B cell (primary cell): ENCODE measurements around the gene NOS2. TPM values are rescaled to one million over a fixed set of nuclear protein-coding genes. Genes with fewer than 3 reads are reported as not detected.
"Not testable (repeated sequence)": the region's sequence is repeated elsewhere in the genome, so short reads cannot be mapped to it uniquely, and the experiment has no call there.

Experiments used
- ATAC-seq: fragments of 200-7000 bp; cut with Tn5 transposase; one replicate; pipeline ENCODE4 v1.10.0; 2021; ENCODE audit warnings: low read depth, mild to moderate bottlenecking, moderate number of reproducible peaks, moderate library complexity
- CTCF ChIA-PET: fragments of 350-600 bp; sonication (Branson Sonifier 250); formaldehyde crosslinking; loops from one replicate; lab custom pipeline; 2021; ENCODE audit warnings: antibody characterized with exemption, inconsistent platforms; lab: Charles Lee
- POLR2A ChIA-PET: fragments of 350-600 bp; sonication (Branson Sonifier 250); formaldehyde crosslinking; loops from one replicate; lab custom pipeline; 2021; ENCODE audit warnings: antibody characterized with exemption; lab: Charles Lee
- DNase-seq: peaks from one replicate; pipeline ENCODE4 v3.0.0; 2013
- H2AFZ ChIP-seq: 2 replicates; pipeline ENCODE4 v1.6.1; 2012; ENCODE audit warnings: mild to moderate bottlenecking, low read depth, low read length; ENCODE audit not compliant: insufficient read depth, poor library complexity, severe bottlenecking
- H3K27ac ChIP-seq, 2 donors: 1 replicate in 1 of 2; 2 replicates in 1 of 2; pipeline ENCODE4 v1.5.1; 2012 to 2013; ENCODE audit warnings: low read length in 2 of 2, mild to moderate bottlenecking in 2 of 2, moderate library complexity in 1 of 2
- H3K27me3 ChIP-seq, 4 experiments: fragments of 200-600 bp in 1 of 4; sonication (generic) in 1 of 4; replicated peaks in 1 of 4; 1 replicate in 2 of 4; 2 replicates in 2 of 4; pipeline versions ENCODE4 v1.6.1 to v1.7.0; 2013 to 2016; ENCODE audit warnings: low read length in 3 of 4, mild to moderate bottlenecking in 2 of 4, mixed read lengths in 1 of 4, moderate library complexity in 1 of 4; ENCODE audit not compliant: insufficient read depth in 4 of 4, control insufficient read depth in 3 of 4; ENCODE audit errors: control extremely low read depth in 1 of 4
- H3K36me3 ChIP-seq, 2 experiments: replicated peaks in 1 of 2; 1 replicate in 1 of 2; 2 replicates in 1 of 2; pipeline versions ENCODE4 v1.6.1 to v1.7.1; 2013; ENCODE audit warnings: low read length in 1 of 2; ENCODE audit not compliant: insufficient read depth in 2 of 2, control insufficient read depth in 1 of 2; ENCODE audit errors: control extremely low read depth in 1 of 2, extremely low read depth in 1 of 2
- H3K4me1 ChIP-seq, 2 donors: fragments of 200-600 bp in 1 of 2; sonication (generic) in 1 of 2; 1 replicate in 1 of 2; 2 replicates in 1 of 2; pipeline versions ENCODE4 v1.5.1 to v1.6.1; 2013 to 2017; ENCODE audit warnings: low read length in 2 of 2; ENCODE audit not compliant: control insufficient read depth in 2 of 2, insufficient read depth in 2 of 2
- H3K4me2 ChIP-seq: replicated peaks from 2 replicates; pipeline ENCODE3; 2012; ENCODE audit warnings: mild to moderate bottlenecking, low read depth, low read length; ENCODE audit not compliant: poor library complexity, severe bottlenecking
- H3K4me3 ChIP-seq, 5 experiments: fragments of 200-600 bp in 1 of 5; sonication (generic) in 1 of 5; 1 replicate in 3 of 5; 2 replicates in 2 of 5; pipeline versions ENCODE4 v1.5.1 to v1.7.0; 2011 to 2016; ENCODE audit warnings: low read length in 4 of 5, mild to moderate bottlenecking in 4 of 5, low read depth in 2 of 5, control low read depth in 1 of 5, moderate library complexity in 1 of 5; ENCODE audit not compliant: insufficient read depth in 1 of 5; ENCODE audit errors: control extremely low read depth in 1 of 5, extremely low read depth in 1 of 5
- H3K79me2 ChIP-seq: fragments of 200-600 bp; sonication (generic); one replicate; pipeline ENCODE4 v1.6.0; 2016; ENCODE audit warnings: low read length; ENCODE audit not compliant: control insufficient read depth, insufficient read depth
- H3K9ac ChIP-seq: fragments of 200-600 bp; sonication (generic); 2 replicates; pipeline ENCODE4 v1.6.1; 2017; ENCODE audit warnings: mild to moderate bottlenecking, low read length, moderate library complexity
- H3K9me3 ChIP-seq, 3 donors: one replicate each; pipeline versions ENCODE4 v1.6.1 to v1.7.1; 2013; ENCODE audit warnings: low read length in 2 of 3; ENCODE audit not compliant: control insufficient read depth in 2 of 3, insufficient read depth in 1 of 3; ENCODE audit errors: control extremely low read depth in 1 of 3
- H4K20me1 ChIP-seq: 2 replicates; pipeline ENCODE4 v1.6.0; 2012; ENCODE audit warnings: mild to moderate bottlenecking, low read length; ENCODE audit not compliant: insufficient read depth, control insufficient read depth, poor library complexity, severe bottlenecking
- H3K27ac Mint-ChIP-seq: one replicate; pipeline ENCODE4 v1.8.0; 2021; ENCODE audit warnings: mixed read lengths
- H3K27me3 Mint-ChIP-seq: one replicate; pipeline ENCODE4 v1.8.0; 2021; ENCODE audit warnings: mixed read lengths
- H3K4me1 Mint-ChIP-seq: one replicate; pipeline ENCODE4 v1.8.0; 2021; ENCODE audit warnings: mixed read lengths
- H3K4me3 Mint-ChIP-seq: one replicate; pipeline ENCODE4 v1.8.0; 2021; ENCODE audit warnings: mixed read lengths
- H3K9me3 Mint-ChIP-seq: one replicate; pipeline ENCODE4 v1.8.0; 2022; ENCODE audit warnings: mixed read lengths; ENCODE audit not compliant: insufficient read depth
- EZH2 ChIP-seq: IDR thresholded peaks from 2 replicates; pipeline ENCODE4 v1.6.1; 2012; ENCODE audit warnings: borderline replicate concordance, low read depth, mild to moderate bottlenecking, moderate library complexity, low read length; ENCODE audit not compliant: insufficient read depth, poor library complexity, severe bottlenecking
- WGBS: methylation state at CpG from one replicate; pipeline ENCODE4 v1.1.5; 2013; ENCODE audit warnings: missing lambda C conversion rate; ENCODE audit not compliant: insufficient coverage; 5-methylcytosine and 5-hydroxymethylcytosine counted together
- intact Hi-C: fragments of 100-400 bp; cut with micrococcal nuclease; formaldehyde crosslinking; loops from one replicate; pipeline ENCODE4 v1.10.0; 2022
- polyA plus RNA-seq: library from polyadenylated mRNA; depleted of rRNA; stranded (reverse); fragments of >200 nt; gene quantifications from 2 replicates; pipeline ENCODE4 v1.2.3, GENCODE V29; 2012
- total RNA-seq, 2 donors: library from RNA; stranded (reverse); fragments of 120-200 nt in 1 of 2; gene quantifications; 1 replicate in 1 of 2; 2 replicates in 1 of 2; pipeline versions ENCODE4 v1.2.3 to v1.2.4, GENCODE V29; 2013 to 2022
- TF ChIP-seq, protein P1 (sequence below): fragments of 200-600 bp; IDR thresholded peaks from one replicate; pipeline ENCODE4 v1.8.0; 2022; ENCODE audit warnings: antibody characterized with exemption, mild to moderate bottlenecking

Gene NOS2
- total and polyA plus RNA-seq, 2 donors (not counting 1 experiment from before 2014, with no cell fraction given) = 0.12 TPM

GRCh38 chr17:27832831-27833230 is 32.5 kb upstream of the NOS2 start:
- H3K4me3 ChIP-seq = no peak overlapping the region
- no peak overlapping the region for H3K27ac Mint-ChIP-seq
- no peak overlapping the region for H3K4me3 Mint-ChIP-seq
- DNase-seq = no peak
- ChIA-PET CTCF (no interaction called here), POLR2A (no interaction called here)
- TF ChIP-seq EZH2 = no peak
- TF ChIP-seq, protein P1, sequence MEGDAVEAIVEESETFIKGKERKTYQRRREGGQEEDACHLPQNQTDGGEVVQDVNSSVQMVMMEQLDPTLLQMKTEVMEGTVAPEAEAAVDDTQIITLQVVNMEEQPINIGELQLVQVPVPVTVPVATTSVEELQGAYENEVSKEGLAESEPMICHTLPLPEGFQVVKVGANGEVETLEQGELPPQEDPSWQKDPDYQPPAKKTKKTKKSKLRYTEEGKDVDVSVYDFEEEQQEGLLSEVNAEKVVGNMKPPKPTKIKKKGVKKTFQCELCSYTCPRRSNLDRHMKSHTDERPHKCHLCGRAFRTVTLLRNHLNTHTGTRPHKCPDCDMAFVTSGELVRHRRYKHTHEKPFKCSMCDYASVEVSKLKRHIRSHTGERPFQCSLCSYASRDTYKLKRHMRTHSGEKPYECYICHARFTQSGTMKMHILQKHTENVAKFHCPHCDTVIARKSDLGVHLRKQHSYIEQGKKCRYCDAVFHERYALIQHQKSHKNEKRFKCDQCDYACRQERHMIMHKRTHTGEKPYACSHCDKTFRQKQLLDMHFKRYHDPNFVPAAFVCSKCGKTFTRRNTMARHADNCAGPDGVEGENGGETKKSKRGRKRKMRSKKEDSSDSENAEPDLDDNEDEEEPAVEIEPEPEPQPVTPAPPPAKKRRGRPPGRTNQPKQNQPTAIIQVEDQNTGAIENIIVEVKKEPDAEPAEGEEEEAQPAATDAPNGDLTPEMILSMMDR = no peak
- no peak overlapping the region for H2AFZ ChIP-seq
- H3K9me3 Mint-ChIP-seq = peaks cover 3% of the 10 kb centered on the region
- no peaks in the 10 kb centered on the region for H3K36me3 ChIP-seq
- peaks cover 3% of the 10 kb centered on the region for H3K4me1 Mint-ChIP-seq
- H3K79me2 ChIP-seq = no peaks in the 10 kb centered on the region
- H3K27me3 Mint-ChIP-seq = peaks cover 11% of the 10 kb centered on the region
- H4K20me1 ChIP-seq = no peaks in the 10 kb centered on the region
- ATAC-seq = no peak
- H3K4me2 ChIP-seq = no peak overlapping the region
- no peaks in the 10 kb centered on the region for H3K27me3 ChIP-seq
- peaks cover 0 to 1% (median 0%) of the 10 kb centered on the region in 3 donors for H3K9me3 ChIP-seq
- no peak overlapping the region for H3K9ac ChIP-seq
- peaks cover 0 to 4% of the 10 kb centered on the region in 2 donors for H3K4me1 ChIP-seq
- intact Hi-C loops = no loop called here
- no peak overlapping the region for H3K27ac ChIP-seq

DNA sequence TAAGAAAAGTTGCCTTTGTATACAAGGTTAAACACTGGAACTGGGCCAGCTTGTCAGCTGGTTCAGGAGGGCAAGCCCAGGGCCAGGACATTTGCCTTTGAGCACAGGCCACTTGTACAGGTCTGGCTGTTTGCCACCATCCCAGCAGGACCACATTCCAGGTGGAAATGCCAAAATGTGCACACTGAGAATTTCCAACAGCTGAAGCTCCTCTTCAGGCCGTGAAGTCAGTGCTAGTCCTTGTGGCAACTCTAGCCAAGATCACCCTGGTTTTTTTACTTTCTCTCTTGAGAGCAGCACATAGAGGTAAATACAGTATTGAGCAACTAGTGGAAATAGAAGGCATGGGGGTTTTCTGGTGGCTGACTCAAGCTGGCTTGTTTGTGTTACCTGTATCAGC is 29.6 kb upstream of the NOS2 start:
- H3K4me2 ChIP-seq, intact Hi-C loops, CTCF ChIA-PET, H3K4me3 ChIP-seq, H4K20me1 ChIP-seq, H3K4me1 ChIP-seq, H3K36me3 ChIP-seq, ATAC-seq, H3K4me1 Mint-ChIP-seq, POLR2A ChIA-PET, H3K27ac ChIP-seq, H3K9me3 Mint-ChIP-seq, H3K9me3 ChIP-seq, DNase-seq, H2AFZ ChIP-seq, H3K4me3 Mint-ChIP-seq, H3K79me2 ChIP-seq, H3K9ac ChIP-seq, H3K27me3 ChIP-seq, H3K27ac Mint-ChIP-seq: not testable (repeated sequence)
- H3K27me3 Mint-ChIP-seq = peaks cover 25% of the 10 kb centered on the region
- no CpG with 5 or more reads among the region's 1 CpG for WGBS

DNA sequence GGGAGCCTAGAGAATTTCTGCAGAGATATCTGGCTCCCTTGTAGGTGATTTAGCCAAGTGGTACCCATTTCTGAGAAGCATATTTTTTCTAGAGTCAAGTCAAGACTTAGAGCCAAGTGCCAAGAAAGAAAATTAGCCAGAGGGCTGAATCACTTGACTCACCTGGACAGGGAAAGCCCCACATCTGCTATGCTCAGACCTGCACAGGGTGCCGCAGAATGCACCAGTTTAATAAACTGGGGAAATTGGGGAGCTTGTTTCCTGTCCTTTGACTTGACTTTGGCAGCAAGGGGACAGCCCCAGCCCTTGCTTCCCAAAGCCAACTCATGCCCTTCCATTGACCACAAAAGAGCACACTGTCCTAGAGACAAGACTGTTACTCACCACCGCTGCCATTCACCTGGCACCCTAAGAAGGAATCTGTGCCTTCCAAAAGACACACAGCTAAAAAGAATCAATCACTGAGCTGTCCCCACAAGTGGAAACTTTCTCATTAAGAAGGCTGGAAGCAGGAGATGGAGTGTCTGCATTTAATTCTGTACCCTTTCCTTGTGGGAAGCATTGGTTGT is 28.9 kb upstream of the NOS2 start:
- ATAC-seq, H3K27ac ChIP-seq, H3K4me3 Mint-ChIP-seq, H4K20me1 ChIP-seq, H3K79me2 ChIP-seq, H3K9me3 Mint-ChIP-seq, intact Hi-C loops, H2AFZ ChIP-seq, H3K4me1 Mint-ChIP-seq, H3K4me1 ChIP-seq, H3K4me3 ChIP-seq, H3K9ac ChIP-seq, H3K27me3 ChIP-seq, DNase-seq, H3K36me3 ChIP-seq, H3K9me3 ChIP-seq, H3K27ac Mint-ChIP-seq, H3K4me2 ChIP-seq, POLR2A ChIA-PET, CTCF ChIA-PET: not testable (repeated sequence)
- H3K27me3 Mint-ChIP-seq = peaks cover 31% of the 10 kb centered on the region
- no CpG with 5 or more reads among the region's 2 CpGs for WGBS
